ENCODE data around the gene EPHB2.

EPHB2 gene

DNA sequence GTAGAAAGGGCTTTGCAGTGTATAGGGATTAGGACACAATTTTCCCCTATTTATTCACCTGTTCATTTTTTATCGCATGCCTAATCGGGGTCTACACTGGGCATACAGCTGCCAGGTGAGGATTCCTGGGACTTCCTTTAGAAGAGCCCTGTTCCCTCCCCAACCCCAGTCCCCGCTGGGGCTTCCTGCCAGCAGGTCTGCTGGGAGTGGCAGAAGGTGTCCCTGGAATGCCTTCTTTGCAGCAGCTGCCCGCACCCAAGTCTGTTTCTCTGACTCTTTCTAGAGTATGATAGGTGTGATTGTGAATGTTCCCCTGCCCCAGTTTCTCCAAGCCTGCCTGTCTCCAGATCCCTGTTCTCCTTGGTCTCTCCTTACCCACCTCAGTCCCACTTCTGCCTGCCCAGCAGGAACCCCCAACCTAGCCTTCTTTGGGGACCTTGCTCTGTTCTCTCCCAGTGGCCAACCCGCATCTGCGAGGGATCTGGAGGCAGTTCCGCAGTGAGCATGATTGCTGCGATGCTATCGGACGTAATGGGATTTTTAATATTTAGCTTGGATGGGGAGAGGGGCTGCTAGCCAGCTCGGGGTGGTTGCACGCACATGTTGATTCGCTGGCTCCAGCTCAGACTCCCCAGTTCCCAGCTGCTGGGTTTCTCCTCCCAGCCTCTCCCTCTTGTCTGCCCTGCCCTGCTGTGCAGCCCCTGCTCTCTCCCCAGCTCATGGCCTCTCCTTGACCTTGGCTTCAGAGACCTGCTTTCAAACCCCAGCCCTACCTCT, 79.8 kb downstream of the EPHB2 start:
- no peak overlapping the region for H3K9ac ChIP-seq (ENCODE audit: low read length)
- H3K79me2 ChIP-seq (ENCODE audit: low read length), result no peaks in the 10 kb centered on the region
- no peaks in the 10 kb centered on the region for H3K4me1 ChIP-seq (ENCODE audit: low read length)
- no peak overlapping the region for H3K4me2 ChIP-seq (ENCODE audit: low read depth, low read length)
- H4K20me1 ChIP-seq (ENCODE audit: insufficient read depth, low read length), result no peaks in the 10 kb centered on the region
- H3F3A ChIP-seq (ENCODE audit: insufficient read depth, low read length), result no peaks in the 10 kb centered on the region
- peaks cover 94% of the 10 kb centered on the region for H3K27me3 ChIP-seq (replicated peaks; ENCODE audit: insufficient read depth, low read length)
- TF ChIP-seq EZH2phosphoT487 (IDR thresholded peaks at IDR 0.05; ENCODE audit: low read length) (no peak), EZH2 (optimal IDR thresholded peaks at IDR 0.05; ENCODE audit: low read depth, low read length) (no peak)
- no peaks in the 10 kb centered on the region for H3K36me3 ChIP-seq (replicated peaks; ENCODE audit: insufficient read depth, low read length)
- no peak for DNase-seq
- no peaks in the 10 kb centered on the region for H3K9me3 ChIP-seq (replicated peaks; ENCODE audit: insufficient read depth, low read length)
- no peaks in the 10 kb centered on the region for H3K9me2 ChIP-seq (replicated peaks; ENCODE audit: insufficient read depth, low read length)
- no peak overlapping the region for H3K27ac ChIP-seq (ENCODE audit: low read length)
- H2AFZ ChIP-seq (ENCODE audit: low read length), result no peak overlapping the region
- no peak overlapping the region for H3K4me3 ChIP-seq (ENCODE audit: low read length)

DNA sequence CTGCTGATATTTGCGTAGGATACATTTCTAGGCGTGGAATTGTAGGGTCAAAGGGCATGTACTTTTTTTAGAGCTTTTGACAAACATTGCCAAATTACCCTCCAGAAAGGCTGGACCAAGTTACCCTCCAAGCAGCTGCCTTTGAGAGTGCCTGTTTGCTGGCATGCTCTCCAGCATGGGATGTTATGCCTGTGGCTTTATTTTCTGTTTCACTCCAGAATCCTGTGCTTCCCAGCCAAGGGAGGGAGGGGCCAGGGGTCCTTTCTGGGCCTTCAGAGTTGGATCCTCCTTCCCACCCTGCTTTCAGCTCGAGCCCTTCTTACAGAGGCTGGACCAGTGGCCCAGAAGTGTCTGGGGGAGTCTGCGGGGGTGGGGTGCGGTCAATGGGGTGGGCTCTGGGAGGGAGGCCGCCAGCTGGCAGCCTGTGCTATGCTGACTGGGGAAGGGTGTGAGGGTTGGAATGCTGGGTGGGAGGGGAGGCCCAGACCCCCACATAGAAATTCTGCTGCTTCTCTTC, 81.2 kb downstream of the EPHB2 start:
- no peaks in the 10 kb centered on the region for H3K4me1 ChIP-seq (ENCODE audit: low read length)
- DNase-seq, result no peak

DNA sequence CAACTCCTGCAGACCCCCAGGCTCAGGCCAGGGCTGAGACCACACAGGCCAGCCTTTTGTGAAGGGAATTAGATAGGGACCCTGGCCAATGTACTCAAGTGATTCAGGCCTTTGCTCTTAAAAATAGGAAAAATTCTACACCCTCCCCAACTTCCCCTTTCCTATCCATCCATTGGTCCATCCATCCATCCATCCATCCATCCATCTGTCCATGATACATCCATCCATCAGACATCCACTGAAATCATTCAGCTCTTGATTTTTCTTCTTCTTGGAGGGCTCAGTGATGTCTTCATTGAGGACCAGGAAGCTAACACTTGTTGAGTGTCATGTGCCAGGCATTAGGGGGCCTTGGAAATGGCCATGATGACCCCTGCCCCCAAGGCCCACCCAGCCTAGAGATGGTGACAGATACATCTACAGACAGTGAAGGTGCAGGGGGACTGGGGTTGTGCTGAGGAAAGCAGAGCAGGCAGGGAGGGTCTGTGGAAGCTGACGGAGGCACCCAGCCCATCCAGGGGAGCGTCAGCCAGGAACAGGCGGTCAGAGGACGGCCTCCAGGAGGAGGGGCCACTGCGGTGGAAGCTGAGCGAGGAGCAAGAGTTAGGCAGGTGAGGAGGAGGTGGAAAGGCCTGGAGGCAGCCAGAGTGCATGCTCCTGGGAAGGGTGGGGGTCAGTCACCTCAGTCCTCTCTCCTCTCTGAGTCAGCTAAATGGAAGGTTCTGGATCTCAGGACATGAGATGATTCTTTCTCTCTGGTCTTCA, 81.9 kb downstream of the EPHB2 start:
- no peaks in the 10 kb centered on the region for H3K79me2 ChIP-seq (ENCODE audit: low read length)
- no peaks in the 10 kb centered on the region for H3K9me3 ChIP-seq (replicated peaks; ENCODE audit: insufficient read depth, low read length)
- H4K20me1 ChIP-seq (ENCODE audit: insufficient read depth, low read length), result no peaks in the 10 kb centered on the region
- no peak for TF ChIP-seq EZH2phosphoT487 (IDR thresholded peaks at IDR 0.05; ENCODE audit: low read length)
- TF ChIP-seq, protein P1, sequence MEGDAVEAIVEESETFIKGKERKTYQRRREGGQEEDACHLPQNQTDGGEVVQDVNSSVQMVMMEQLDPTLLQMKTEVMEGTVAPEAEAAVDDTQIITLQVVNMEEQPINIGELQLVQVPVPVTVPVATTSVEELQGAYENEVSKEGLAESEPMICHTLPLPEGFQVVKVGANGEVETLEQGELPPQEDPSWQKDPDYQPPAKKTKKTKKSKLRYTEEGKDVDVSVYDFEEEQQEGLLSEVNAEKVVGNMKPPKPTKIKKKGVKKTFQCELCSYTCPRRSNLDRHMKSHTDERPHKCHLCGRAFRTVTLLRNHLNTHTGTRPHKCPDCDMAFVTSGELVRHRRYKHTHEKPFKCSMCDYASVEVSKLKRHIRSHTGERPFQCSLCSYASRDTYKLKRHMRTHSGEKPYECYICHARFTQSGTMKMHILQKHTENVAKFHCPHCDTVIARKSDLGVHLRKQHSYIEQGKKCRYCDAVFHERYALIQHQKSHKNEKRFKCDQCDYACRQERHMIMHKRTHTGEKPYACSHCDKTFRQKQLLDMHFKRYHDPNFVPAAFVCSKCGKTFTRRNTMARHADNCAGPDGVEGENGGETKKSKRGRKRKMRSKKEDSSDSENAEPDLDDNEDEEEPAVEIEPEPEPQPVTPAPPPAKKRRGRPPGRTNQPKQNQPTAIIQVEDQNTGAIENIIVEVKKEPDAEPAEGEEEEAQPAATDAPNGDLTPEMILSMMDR (IDR thresholded peaks at IDR 0.05; ENCODE audit: low read length), result no peak
- TF ChIP-seq EZH2 (optimal IDR thresholded peaks at IDR 0.05; ENCODE audit: low read depth, low read length), result no peak
- H3K27ac ChIP-seq (ENCODE audit: low read length), result no peak overlapping the region
- no peak for DNase-seq
- peaks cover 97% of the 10 kb centered on the region for H3K27me3 ChIP-seq (replicated peaks; ENCODE audit: insufficient read depth, low read length)
- no peaks in the 10 kb centered on the region for H3K4me1 ChIP-seq (ENCODE audit: low read length)
- H3K9ac ChIP-seq (ENCODE audit: low read length), result no peak overlapping the region
- H3K4me2 ChIP-seq (ENCODE audit: low read depth, low read length), result no peak overlapping the region
- H3K4me3 ChIP-seq (ENCODE audit: low read length), result no peak overlapping the region
- no peaks in the 10 kb centered on the region for H3K36me3 ChIP-seq (replicated peaks; ENCODE audit: insufficient read depth, low read length)
- H3K9me2 ChIP-seq (replicated peaks; ENCODE audit: insufficient read depth, low read length), result no peaks in the 10 kb centered on the region
- no peak overlapping the region for H2AFZ ChIP-seq (ENCODE audit: low read length)
- no peaks in the 10 kb centered on the region for H3F3A ChIP-seq (ENCODE audit: insufficient read depth, low read length)

More for the DNA sequence above, 81.2 kb downstream of the EPHB2 start:
- H3K4me3 ChIP-seq (ENCODE audit: low read length), result no peak overlapping the region
- TF ChIP-seq EZH2phosphoT487 (IDR thresholded peaks at IDR 0.05; ENCODE audit: low read length) (no peak), EZH2 (optimal IDR thresholded peaks at IDR 0.05; ENCODE audit: low read depth, low read length) (no peak)
- TF ChIP-seq, protein P1 (IDR thresholded peaks at IDR 0.05; ENCODE audit: low read length), result no peak
- H2AFZ ChIP-seq (ENCODE audit: low read length), result no peak overlapping the region
- no peaks in the 10 kb centered on the region for H3K36me3 ChIP-seq (replicated peaks; ENCODE audit: insufficient read depth, low read length)
- H3F3A ChIP-seq (ENCODE audit: insufficient read depth, low read length), result no peaks in the 10 kb centered on the region
- no peak overlapping the region for H3K4me2 ChIP-seq (ENCODE audit: low read depth, low read length)
- no peaks in the 10 kb centered on the region for H3K79me2 ChIP-seq (ENCODE audit: low read length)
- H3K9me2 ChIP-seq (replicated peaks; ENCODE audit: insufficient read depth, low read length), result no peaks in the 10 kb centered on the region
- H3K27me3 ChIP-seq (replicated peaks; ENCODE audit: insufficient read depth, low read length), result peaks cover 94% of the 10 kb centered on the region
- H3K27ac ChIP-seq (ENCODE audit: low read length), result no peak overlapping the region
- no peaks in the 10 kb centered on the region for H3K9me3 ChIP-seq (replicated peaks; ENCODE audit: insufficient read depth, low read length)
- H3K9ac ChIP-seq (ENCODE audit: low read length), result no peak overlapping the region
- H4K20me1 ChIP-seq (ENCODE audit: insufficient read depth, low read length), result no peaks in the 10 kb centered on the region

All from MM.1S (cell line).